CD4-positive, alpha-beta T cell treated with Interleukin-17A for 4 hours (primary cell): ENCODE data around the gene ACKR4.

Experiments
- DNase-seq: peaks from one replicate; pipeline ENCODE4 v3.0.0-alpha.2; 2020; ENCODE audit warnings: mixed read lengths

The ACKR4 gene

GRCh38 chr3:132643366-132643765 lies 46.3 kb downstream of the ACKR4 start:
- no peak for DNase-seq

- DNase-seq, result no peak
Measured at GRCh38 chr3:132645058-132645457, 48.0 kb downstream of the ACKR4 start.

- no peak for DNase-seq
Measured at GRCh38 chr3:132650153-132650552, 53.1 kb downstream of the ACKR4 start.
